Activated B cell treated with CpG ODN at 0.5 μM for 24 hours (primary cell): ENCODE results near the gene FAM217A. TPM values are rescaled to one million over a fixed set of nuclear protein-coding genes. Genes with fewer than 3 reads are reported as not detected.

Source experiments
- ATAC-seq: fragments of 200-7000 bp; cut with Tn5 transposase; one replicate; pipeline ENCODE4 v1.10.0; 2021; ENCODE audit warnings: low read depth, mild to moderate bottlenecking, moderate library complexity
- CTCF ChIA-PET: fragments of 350-600 bp; sonication (Branson Sonifier 250); formaldehyde crosslinking; loops from one replicate; lab custom pipeline; 2021; ENCODE audit warnings: antibody characterized with exemption; lab: Charles Lee
- POLR2A ChIA-PET: fragments of 350-600 bp; sonication (Branson Sonifier 250); formaldehyde crosslinking; loops from one replicate; lab custom pipeline; 2021; ENCODE audit warnings: antibody characterized with exemption; lab: Charles Lee
- DNase-seq: peaks from one replicate; pipeline ENCODE4 v3.0.0; 2022
- H3K27ac Mint-ChIP-seq: one replicate; pipeline ENCODE4 v1.8.0; 2020; ENCODE audit warnings: mixed read lengths
- H3K27me3 Mint-ChIP-seq: one replicate; pipeline ENCODE4 v1.8.0; 2021; ENCODE audit warnings: mixed read lengths
- H3K36me3 Mint-ChIP-seq: one replicate; pipeline ENCODE4 v1.8.0; 2021; ENCODE audit warnings: low read depth, mixed read lengths
- H3K4me1 Mint-ChIP-seq: one replicate; pipeline ENCODE4 v1.8.0; 2021; ENCODE audit warnings: mixed read lengths
- H3K4me3 Mint-ChIP-seq: one replicate; pipeline ENCODE4 v1.8.0; 2020; ENCODE audit warnings: mild to moderate bottlenecking, mixed read lengths
- H3K9me3 Mint-ChIP-seq: one replicate; pipeline ENCODE4 v1.8.0; 2020; ENCODE audit warnings: mixed read lengths
- intact Hi-C: fragments of 100-400 bp; cut with micrococcal nuclease; formaldehyde crosslinking; loops from one replicate; pipeline ENCODE4 v1.15.1; 2024
- total RNA-seq: library from RNA; stranded (reverse); gene quantifications from 2 replicates; pipeline ENCODE4 v1.2.3, GENCODE V29; 2022
- TF ChIP-seq, protein P1 (sequence below): fragments of 200-600 bp; IDR thresholded peaks from one replicate; pipeline ENCODE4 v1.8.0; 2022; ENCODE audit warnings: antibody characterized with exemption, mild to moderate bottlenecking

The FAM217A gene, protein sequence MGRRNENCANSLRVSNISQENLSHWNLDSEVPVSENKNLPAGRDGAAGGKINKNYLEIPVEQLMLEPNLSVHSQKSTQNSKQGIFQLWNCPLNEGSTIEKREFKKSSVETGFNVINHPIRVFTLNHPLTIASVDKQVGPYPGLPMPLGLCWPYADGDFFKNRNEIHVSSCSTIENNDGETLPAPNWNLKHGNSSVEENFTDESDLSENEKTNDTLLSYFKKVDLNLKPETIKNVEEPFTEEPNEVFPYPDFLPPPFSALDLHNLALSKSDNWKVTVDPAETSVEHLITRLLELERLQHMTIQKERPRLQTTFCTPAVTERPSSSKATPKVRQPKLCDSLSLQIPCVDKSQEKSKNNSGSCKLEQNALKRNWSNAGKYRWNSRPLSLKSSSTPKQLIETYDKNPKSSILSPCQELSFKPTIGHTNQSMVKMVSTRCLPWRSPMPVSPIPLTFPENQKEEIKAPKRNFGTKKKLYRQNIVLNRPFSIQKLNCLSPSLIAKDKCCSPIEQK
- not detected in 2 replicates for total RNA-seq

DNA sequence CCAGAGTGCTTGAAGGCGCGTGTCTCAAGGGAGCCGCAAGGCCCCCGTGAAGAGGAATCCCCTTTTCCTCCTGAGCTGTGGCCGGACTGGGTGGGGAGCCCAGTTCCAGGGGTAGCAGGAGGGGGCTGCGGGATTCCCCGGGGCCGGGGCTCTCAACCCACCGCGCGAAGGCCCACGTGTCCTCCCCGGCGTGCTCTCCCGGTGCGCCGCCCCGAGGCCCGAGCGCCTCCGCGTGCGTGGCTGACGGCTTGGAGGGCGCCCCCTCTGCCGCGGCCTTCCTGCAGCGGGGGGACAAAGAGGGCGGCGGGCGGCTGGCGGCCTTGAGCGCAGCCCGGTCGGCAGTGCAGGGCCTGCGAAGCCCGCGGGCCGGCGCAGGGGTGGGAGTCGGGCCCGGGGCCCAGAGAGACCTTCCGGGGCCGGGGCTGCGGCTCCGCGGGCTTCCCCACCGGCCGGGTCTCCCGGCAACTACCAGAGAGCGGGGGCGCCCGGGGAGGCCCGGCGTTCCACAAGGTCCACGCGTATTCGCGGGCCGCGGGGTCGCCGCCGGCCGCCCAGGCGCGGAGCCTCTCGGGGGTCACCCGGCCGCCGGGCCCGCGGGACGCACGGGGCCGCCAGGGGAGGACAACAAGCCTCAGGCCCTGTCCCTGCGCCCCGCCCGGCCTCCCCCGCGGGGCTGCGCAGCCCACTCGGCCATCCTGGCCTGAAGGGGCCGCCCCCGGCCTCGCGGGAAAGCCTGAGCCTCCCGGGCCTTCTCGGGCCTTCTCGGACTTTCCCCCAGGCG lies at the start of gene FAM217A:
FAM217A (minus strand) TSS at position 447 of the 781 bp plus-strand sequence. CDS start 1,723 bp downstream, outside the sequence.
- Mint-ChIP-seq H3K36me3 (no peaks in the 10 kb centered on the region), H3K4me3 (no peak within 1 kb of the TSS), H3K27me3 (peaks cover 20% of the 10 kb centered on the region), H3K9me3 (no peaks in the 10 kb centered on the region), H3K27ac (no peak within 1 kb of the TSS), H3K4me1 (no peaks in the 10 kb centered on the region)
- intact Hi-C loops, result no loop called here
- ChIA-PET CTCF (no interaction called here), POLR2A (no interaction called here)
- TF ChIP-seq, protein P1, sequence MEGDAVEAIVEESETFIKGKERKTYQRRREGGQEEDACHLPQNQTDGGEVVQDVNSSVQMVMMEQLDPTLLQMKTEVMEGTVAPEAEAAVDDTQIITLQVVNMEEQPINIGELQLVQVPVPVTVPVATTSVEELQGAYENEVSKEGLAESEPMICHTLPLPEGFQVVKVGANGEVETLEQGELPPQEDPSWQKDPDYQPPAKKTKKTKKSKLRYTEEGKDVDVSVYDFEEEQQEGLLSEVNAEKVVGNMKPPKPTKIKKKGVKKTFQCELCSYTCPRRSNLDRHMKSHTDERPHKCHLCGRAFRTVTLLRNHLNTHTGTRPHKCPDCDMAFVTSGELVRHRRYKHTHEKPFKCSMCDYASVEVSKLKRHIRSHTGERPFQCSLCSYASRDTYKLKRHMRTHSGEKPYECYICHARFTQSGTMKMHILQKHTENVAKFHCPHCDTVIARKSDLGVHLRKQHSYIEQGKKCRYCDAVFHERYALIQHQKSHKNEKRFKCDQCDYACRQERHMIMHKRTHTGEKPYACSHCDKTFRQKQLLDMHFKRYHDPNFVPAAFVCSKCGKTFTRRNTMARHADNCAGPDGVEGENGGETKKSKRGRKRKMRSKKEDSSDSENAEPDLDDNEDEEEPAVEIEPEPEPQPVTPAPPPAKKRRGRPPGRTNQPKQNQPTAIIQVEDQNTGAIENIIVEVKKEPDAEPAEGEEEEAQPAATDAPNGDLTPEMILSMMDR, result no peak
- no peak for DNase-seq
- no peak for ATAC-seq

DNA sequence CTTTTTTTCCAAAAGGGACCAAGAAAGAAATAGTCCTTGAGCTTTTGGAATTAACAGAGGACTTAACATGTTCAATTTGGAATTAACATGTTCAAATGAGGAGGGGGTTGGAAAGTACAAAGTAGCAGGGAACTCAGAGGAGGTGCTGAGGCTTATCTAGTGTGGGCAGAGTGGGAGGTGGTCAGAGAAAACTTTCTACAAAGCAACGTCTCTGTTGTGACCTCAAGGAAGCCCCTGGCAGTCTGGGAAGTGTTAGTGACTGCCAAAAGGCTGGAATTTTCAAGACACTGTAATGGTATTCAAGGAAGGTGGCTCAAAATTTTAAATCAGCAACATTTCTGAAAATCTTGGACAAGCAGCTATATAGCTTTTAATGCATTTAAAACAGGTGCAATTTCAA lies 49.1 kb upstream of the FAM217A start:
- no peak for ATAC-seq
- H3K27ac Mint-ChIP-seq, result no peak overlapping the region
- peaks cover 75% of the 10 kb centered on the region for H3K36me3 Mint-ChIP-seq
- H3K4me3 Mint-ChIP-seq, result no peak overlapping the region
- no peak for DNase-seq
- H3K9me3 Mint-ChIP-seq, result peaks cover 2% of the 10 kb centered on the region
- POLR2A ChIA-PET, result no interaction called here
- CTCF ChIA-PET, result no interaction called here
- no peaks in the 10 kb centered on the region for H3K4me1 Mint-ChIP-seq
- intact Hi-C loops, result no loop called here
- H3K27me3 Mint-ChIP-seq, result no peaks in the 10 kb centered on the region
- TF ChIP-seq, protein P1, result no peak

DNA sequence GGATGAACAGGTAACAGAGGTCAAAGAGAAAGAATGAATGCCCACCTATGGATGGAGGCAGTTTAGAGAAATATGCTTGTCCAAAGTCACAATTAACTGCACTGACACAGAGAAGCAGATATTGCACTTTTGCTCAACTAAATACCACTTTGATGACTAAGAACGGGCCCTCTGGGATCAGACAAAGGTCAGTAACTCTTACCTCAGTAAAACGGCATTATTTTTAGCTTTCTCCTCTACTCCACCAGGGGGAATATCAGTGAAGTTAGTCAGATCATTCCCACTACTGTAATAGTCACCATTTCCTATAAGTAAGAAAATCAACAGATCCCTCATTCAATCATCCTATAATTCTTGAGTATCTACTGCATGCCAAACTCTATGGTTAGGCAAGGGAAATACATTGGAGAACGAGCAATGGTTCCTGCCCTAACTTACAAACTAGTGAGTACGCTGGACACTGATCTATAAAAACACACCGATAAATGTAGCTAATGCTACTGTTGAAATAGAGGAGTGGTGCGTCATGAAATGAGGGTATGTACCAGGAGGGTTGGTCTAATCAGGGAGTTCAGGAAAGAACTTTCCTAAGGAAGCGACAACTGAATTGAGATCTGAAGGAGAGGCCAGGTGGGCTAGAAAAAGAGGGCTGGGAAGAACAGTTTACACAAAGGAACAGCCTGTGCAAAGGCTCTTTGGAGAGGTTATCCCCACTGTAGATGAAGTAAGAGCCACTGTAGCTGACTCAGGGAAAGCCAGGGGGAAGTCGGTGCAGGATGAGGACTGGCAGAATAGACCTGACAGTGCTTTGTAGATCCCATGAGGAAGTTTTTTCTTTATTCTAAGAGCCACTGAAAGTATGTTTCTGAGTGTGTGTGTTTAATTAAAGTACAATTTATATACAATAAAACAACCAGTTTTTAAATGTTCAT lies 47.3 kb upstream of the FAM217A start:
- Mint-ChIP-seq H3K27ac (no peak overlapping the region), H3K9me3 (no peaks in the 10 kb centered on the region), H3K4me1 (no peaks in the 10 kb centered on the region), H3K27me3 (no peaks in the 10 kb centered on the region), H3K36me3 (peaks cover 75% of the 10 kb centered on the region), H3K4me3 (no peak overlapping the region)
- POLR2A ChIA-PET, result no interaction called here
- ATAC-seq (no peak), DNase-seq (no peak)
- TF ChIP-seq, protein P1, result no peak
- intact Hi-C loops, result no loop called here
- CTCF ChIA-PET, result no interaction called here

DNA sequence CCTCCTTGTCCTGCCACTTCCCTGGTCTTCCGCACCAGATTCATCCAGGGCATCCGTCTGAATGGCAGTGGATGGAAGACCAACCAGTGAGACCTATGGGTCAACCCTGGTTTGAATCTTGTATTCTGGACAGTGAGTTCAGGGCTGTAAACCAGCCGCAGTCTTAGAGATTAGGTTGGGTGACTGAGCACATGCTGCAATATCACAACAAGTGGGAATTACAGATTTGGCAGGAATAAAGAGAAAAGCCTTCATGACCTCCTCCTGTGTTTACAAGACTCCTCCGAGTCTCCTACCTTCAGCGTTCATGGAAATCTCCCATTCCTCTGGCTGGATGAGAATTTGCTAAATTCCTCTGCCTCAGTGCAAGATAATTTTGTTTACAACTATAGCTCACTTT lies 46.6 kb upstream of the FAM217A start:
- no peaks in the 10 kb centered on the region for H3K9me3 Mint-ChIP-seq
- ChIA-PET CTCF (no interaction called here), POLR2A (no interaction called here)
- ATAC-seq, result no peak
- H3K27me3 Mint-ChIP-seq, result no peaks in the 10 kb centered on the region
- TF ChIP-seq, protein P1, result no peak
- no peak overlapping the region for H3K27ac Mint-ChIP-seq
- no peaks in the 10 kb centered on the region for H3K4me1 Mint-ChIP-seq
- no peak overlapping the region for H3K4me3 Mint-ChIP-seq
- intact Hi-C loops, result no loop called here
- no peak for DNase-seq
- H3K36me3 Mint-ChIP-seq, result peaks cover 78% of the 10 kb centered on the region
